K562 (cell line): ENCODE data around the gene ISYNA1. TPM values are rescaled to one million over a fixed set of nuclear protein-coding genes. Genes with fewer than 3 reads are reported as not detected.

Source experiments
- ATF7 ChIP-seq: fragments of 450-650 bp; IDR thresholded peaks from 2 replicates; pipeline ENCODE4 v1.7.1; 2014; ENCODE audit warnings: mild to moderate bottlenecking, moderate library complexity
- CEBPZ ChIP-seq: fragments of 150-350 bp; IDR thresholded peaks from 2 replicates; pipeline ENCODE4 v1.6.1; 2014; ENCODE audit warnings: low read depth, mild to moderate bottlenecking, low read length, borderline replicate concordance
- ETV6 ChIP-seq, 3 experiments: fragments of 150-350 bp in 1 of 3; sonication (generic) in 1 of 3; formaldehyde crosslinking in 1 of 3; IDR thresholded peaks; 2 replicates each; pipeline versions ENCODE4 v1.6.1 to v1.8.0; 2014 to 2022; ENCODE audit warnings: borderline replicate concordance in 2 of 3, low read depth in 2 of 3, antibody characterized with exemption in 1 of 3, low read length in 1 of 3, mild to moderate bottlenecking in 1 of 3, missing genetic modification reagents in 1 of 3
- HDAC6 ChIP-seq: IDR thresholded peaks from 2 replicates; pipeline ENCODE4 v1.6.1; 2012; ENCODE audit warnings: low read depth, mild to moderate bottlenecking, control low read depth, inconsistent platforms, low read length, moderate library complexity
- JUNB ChIP-seq: fragments of 450-650 bp; formaldehyde crosslinking; conservative IDR thresholded peaks from 2 replicates; pipeline ENCODE4 v1.4.0; 2020; ENCODE audit warnings: mild to moderate bottlenecking
- MNT ChIP-seq, 2 experiments: fragments of 450-650 bp; conservative IDR thresholded peaks; 2 replicates each; pipeline ENCODE4 v1.6.1; 2017; ENCODE audit warnings: mild to moderate bottlenecking in 2 of 2, moderate library complexity in 2 of 2
- RCOR1 ChIP-seq, 2 experiments: IDR thresholded peaks; 2 replicates each; pipeline ENCODE4 v1.6.1; 2012; ENCODE audit warnings: low read depth in 2 of 2, low read length in 2 of 2, borderline replicate concordance in 1 of 2, improper control_type of control experiment in 1 of 2
- ZNF347 ChIP-seq: fragments of 450-650 bp; formaldehyde crosslinking; IDR thresholded peaks from 2 replicates; pipeline ENCODE4 v1.4.0; 2020; ENCODE audit warnings: low read depth, mild to moderate bottlenecking, moderate library complexity
- ZNF407 ChIP-seq: fragments of 450-650 bp; IDR thresholded peaks from 2 replicates; pipeline ENCODE4 v1.6.1; 2016; ENCODE audit warnings: low read depth
- ZNF408 ChIP-seq: fragments of 250-450 bp; sonication (Bioruptor Pico); IDR thresholded peaks from 2 replicates; pipeline ENCODE4 v1.4.0; 2020; ENCODE audit warnings: low read depth, mild to moderate bottlenecking, moderate library complexity
- ZNF699 ChIP-seq: fragments of 250-450 bp; sonication (Bioruptor Pico); IDR thresholded peaks from 2 replicates; pipeline ENCODE4 v1.8.0; 2021; ENCODE audit warnings: mild to moderate bottlenecking, moderate library complexity; ENCODE audit not compliant: insufficient replicate concordance
- polyA plus RNA-seq, 8 experiments: library from polyadenylated mRNA; depleted of rRNA in 4 of 8; stranded (reverse) in 5 of 8; unstranded in 3 of 8; fragments of >200 nt; fragmentation: Nextera tagmentation in 2 of 8; fragmentation: Illumina TruSeq in 1 of 8; extraction: Ambion mirVana in 2 of 8; extraction: Trizol in 1 of 8; gene quantifications; 2 replicates each; pipeline versions ENCODE4 v1.2.1 to v1.2.3, GENCODE V29; 2011 to 2014; ENCODE audit warnings: inconsistent platforms in 1 of 8, missing spikeins in 1 of 8
- total RNA-seq, 7 experiments: library from RNA; depleted of rRNA in 6 of 7; stranded (reverse); fragments of >200 nt in 6 of 7; fragmentation: Illumina TruSeq in 2 of 7; extraction: Trizol in 2 of 7; gene quantifications; 2 replicates each; pipeline versions ENCODE4 v1.2.1 to v1.2.3, GENCODE V29; 2011 to 2021; ENCODE audit warnings: low replicate concordance in 1 of 7

Gene ISYNA1
- total and polyA plus RNA-seq, 9 of the 15 experiments (the other 6 are each of a cell fraction or from before 2014, with no cell fraction given): 21.8 to 460 (median 93.2) TPM

- TF ChIP-seq CEBPZ (no peak), ZNF699 (CRISPR knock-in tag) (no peak), JUNB (CRISPR knock-in tag) (no peak), ZNF408 (CRISPR knock-in tag) (no peak), MNT (conservative IDR thresholded peaks at IDR 0.05) (no peak), ATF7 (peak; percentile 51; the same call in 1 of the 2 replicates), ZNF347 (no peak), ZNF407 (no peak), HDAC6 (no peak), ETV6 (IDR thresholded peaks at IDR 0.05; ENCODE audit: borderline replicate concordance in 1 of 2, low read depth in 2 of 2, low read length in 1 of 2) (no peak), ETV6 (CRISPR knock-in tag; IDR thresholded peaks at IDR 0.05; ENCODE audit: borderline replicate concordance) (no peak), RCOR1 (IDR thresholded peaks at IDR 0.05; ENCODE audit: borderline replicate concordance in 1 of 2, low read depth in 2 of 2, low read length in 2 of 2) (peak; percentile 78 to 94; a peak in 3 of 4 replicates)
Observed at GRCh38 chr19:18392417-18392816, 45.5 kb downstream of the ISYNA1 start (continued).
